Stimulated activated CD8-positive, alpha-beta memory T cell treated with anti-CD3 and anti-CD28 coated beads, Interleukin-12 subunit alpha, Interleukin-12 subunit beta, amount 100 ng/mL, for 4 hours (primary cell): ENCODE results near the gene DCLRE1A.
"Not testable (repeated sequence)": the region's sequence is repeated elsewhere in the genome, so short reads cannot be mapped to it uniquely, and the experiment has no call there.

Source experiments
- DNase-seq: peaks from one replicate; pipeline ENCODE4 v3.0.0-alpha.2; 2020; ENCODE audit warnings: low read depth

Gene DCLRE1A

DNA sequence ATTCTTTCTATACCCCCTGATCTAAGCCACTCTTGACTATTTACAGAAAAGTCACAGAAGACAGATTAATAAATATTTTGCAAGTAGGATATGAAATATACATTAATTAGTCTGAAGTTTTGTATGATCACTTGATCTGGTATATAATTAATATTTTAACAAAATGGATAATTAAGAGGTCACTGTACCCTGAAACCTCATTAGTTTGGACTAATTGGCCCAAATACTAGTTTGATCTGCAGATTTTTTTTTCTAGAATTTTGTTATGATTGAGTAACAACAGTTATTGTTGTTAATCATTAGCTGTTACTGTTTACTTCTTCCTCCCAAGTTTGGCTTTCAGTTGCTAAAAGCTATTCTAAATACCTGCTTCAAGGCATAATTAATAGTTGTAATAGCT, 3.3 kb upstream of the DCLRE1A start:
- DNase-seq: no peak

DNA sequence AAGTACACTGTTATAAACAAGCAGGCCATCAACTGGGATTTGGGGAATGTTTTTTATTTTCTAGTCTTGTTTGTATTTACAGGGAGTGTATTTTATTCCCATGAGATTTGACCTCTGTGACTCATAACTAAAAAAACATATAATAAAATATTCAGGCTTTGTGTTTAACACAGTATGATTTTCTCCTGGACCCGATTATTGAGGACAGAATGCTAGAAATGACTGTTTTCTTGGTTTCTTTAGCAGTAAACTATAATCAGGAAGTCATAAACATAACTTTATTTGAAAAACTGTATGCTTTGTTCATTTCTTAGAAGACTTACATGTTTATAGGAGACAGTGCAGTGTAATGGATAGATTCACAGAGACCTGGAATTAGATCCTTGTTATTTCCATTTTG, 2.7 kb upstream of the DCLRE1A start:
- DNase-seq: no peak

DNA sequence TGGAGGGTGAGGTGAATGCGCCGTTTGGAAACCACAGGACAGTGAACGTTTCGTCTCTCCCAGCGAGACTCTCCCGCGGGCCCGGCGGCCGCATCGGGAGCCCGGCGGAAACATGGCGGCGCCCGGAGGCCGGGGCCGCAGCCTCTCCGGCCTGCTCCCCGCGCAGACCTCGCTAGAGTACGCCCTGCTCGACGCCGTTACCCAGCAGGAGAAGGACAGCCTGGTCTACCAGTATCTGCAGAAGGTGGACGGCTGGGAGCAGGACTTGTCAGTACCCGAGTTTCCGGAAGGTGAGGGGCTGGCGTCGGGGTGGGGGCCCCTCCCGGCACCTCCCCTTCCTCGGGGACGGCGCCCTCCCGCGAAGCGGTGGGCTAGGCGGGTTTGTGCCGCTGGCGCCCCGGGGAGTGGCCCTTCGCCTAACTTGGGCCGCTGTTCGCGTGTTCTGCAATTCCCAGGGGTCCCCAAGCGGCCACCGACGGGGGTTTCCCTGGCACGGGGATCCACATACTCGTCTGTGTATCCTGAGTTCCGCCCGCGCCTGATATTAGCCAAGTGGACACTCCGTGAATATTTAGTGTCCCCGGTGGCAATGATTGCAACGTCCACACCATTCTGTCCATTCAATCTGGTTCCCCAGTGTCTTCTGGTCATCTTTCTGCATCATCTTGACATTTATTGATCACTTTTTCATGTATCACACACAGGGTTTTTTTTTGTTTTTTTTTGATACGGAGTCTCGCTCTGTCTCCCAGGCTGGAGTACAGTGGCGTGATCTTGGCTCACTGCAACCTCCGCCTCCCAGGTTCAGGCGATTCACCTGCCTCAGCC, 1.1 kb upstream of the DCLRE1A start:
- DNase-seq: peak; percentile 22

DNA sequence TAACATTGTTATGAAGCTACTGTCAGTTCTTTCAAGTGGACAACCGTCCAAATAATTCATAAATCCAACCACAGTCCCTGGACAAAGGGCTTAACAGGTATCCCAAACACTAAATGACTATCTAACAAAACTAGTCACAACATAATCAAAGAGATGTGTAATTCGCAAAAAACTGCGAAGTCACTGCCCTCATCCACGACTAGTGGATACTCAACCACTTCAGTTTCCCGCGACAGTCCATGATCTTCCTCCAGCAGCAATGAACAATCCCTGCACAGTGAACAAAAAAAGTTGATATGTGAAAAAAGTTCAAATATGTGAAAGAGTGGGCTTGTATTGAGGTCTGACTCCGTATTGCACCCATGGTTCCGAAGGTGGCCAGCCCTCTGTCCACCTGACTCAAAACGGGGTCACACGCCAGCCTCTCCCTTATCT, 287 bp downstream of the DCLRE1A start:
- no peak for DNase-seq

DNA sequence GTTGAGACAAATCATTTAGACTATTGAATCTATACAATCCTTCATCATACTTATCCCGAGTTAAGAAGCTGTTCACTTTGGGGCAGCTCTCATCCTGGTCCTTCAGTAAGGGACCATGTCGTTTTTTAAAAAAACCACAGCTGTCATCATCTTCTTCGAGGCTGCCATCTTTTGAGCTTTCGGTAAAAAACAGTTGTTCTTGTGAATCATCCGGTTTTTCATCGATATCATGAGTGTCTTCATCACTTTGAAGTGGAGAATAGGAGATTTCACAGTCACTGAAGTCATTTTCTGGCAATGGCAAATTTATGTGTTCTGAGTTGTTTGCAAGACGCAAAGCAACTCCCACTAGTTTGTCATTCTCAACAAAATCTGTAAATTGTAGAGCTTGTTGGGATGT, 3.9 kb downstream of the DCLRE1A start:
- no peak for DNase-seq

DNA sequence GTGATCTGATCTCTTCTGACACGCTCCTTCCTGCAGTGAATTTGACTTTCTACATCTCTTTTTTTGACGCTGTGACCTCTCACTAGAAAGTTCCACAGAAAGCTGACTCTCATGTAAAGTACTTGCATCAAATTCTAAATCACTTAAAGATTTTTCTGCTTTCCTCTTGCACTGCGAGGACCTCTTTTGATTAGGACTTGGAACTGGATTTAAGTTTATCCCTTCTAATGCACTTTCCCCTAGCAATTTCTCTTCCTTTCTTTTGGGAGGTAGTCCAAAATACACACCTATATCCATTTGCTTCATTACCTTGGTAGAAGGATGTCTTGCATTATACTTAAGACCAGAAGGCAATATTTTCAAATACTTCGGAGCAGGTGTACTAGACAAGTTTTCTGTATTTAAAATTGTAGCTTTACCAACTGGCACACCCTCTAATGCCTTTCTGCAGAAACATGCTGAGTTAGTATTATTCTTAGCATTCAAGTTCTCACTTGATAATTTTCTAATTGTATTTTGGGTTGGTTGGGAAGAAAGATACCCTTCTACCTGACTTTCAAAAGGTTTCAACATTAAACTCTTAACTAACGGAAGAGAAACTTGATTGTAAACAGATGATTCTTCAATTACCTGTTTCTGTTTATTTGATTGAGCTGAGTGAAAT, 4.6 kb downstream of the DCLRE1A start:
- no peak for DNase-seq

DNA sequence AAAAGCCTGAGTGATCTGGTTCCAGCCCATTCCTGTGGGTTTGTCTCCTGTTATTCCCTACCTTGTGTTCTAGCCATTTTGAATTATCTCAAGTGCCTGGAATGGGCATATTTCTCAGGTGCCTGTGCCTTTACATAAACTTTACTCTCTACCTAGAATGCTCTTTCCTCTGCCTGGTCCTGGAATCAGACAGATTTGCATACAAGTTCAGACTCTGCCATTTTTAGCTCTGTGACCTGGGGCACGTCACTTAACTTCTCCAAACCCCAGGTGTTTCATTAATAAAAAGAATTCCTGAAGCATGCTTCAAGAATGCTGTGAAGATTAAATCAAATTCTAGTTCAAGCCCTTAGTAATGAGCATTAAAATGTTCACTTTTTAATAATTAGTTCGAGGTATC, 7.8 kb downstream of the DCLRE1A start:
- no peak for DNase-seq

DNA sequence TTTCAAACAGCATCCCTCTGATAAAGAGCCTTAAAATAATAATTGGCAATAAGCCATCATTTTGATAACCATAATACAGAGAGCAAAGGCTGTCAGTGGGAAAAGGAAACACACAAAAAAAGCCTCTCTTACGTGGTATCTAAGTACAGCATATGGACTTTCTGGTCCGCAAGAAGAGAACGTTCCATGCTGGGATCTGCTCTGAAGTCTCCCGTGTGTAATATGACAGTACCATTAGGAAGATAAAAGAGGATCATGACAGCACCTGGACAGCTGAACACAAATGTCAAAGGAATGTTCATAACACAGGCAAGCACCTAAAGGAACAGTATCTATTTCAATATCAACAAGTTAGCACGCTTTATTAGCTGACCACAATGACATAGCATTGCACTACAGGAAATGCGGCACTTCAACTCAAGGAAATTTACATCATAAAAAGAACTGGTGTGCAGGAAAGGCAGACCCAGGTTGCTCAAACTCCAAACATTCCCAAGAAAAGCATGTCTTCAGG, 9.9 kb downstream of the DCLRE1A start:
- DNase-seq: no peak

DNA sequence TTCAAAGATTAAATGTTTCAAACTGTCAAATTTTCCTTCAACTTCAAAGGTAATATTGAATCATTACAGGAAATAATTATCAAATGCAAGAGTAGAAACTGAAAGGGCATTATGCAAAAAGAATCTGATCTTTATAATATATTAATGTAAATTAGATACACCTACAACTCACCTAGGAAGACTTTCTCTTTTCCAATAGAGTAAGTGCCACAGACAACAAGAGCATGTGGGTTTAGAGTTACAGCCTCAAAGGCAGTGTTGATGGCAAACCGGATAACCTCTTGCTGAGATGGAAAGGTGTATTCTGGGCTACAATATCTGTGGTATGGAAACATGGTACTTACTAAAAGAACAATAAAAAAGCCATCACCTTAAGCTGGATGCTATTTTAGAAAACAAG, 11.7 kb downstream of the DCLRE1A start:
- no peak for DNase-seq

DNA sequence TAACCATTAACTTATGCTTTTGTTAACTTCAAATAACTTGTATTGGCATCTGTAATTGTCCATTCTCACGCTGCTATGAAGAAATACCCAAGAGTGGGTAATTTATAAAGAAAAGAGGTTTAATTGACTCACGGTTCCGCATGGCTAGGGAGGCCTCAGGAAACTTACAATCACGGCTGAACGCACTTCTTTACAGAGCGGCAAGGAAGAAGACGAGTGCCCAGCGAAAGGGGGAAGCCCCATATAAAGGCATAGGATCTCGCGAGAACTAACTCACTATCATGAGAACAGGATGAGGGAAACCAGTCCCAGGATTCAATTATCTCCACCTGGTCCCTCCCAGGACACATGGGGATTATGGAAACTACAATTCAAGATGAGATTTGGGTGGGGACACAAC, 25.3 kb downstream of the DCLRE1A start:
- not testable (repeated sequence) for DNase-seq

DNA sequence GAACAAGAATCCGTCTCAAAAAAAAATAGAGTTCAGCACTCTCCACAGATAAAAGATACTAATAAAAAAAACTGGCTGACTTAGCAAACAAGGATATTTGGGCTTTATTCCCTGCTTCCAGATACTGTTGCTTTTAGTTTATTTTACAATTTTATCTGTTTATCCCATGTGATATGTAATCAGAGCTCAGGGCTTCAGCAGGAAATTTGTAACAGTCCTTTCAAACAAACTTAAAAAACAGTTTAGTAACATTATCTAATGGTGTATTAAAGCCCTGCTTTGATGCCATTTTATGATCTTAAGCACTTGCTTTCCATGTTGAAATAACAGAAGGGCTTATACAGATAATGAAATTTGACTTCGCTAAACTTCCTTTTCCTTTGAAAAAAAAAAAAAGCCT, 28.1 kb downstream of the DCLRE1A start:
- no peak for DNase-seq

DNA sequence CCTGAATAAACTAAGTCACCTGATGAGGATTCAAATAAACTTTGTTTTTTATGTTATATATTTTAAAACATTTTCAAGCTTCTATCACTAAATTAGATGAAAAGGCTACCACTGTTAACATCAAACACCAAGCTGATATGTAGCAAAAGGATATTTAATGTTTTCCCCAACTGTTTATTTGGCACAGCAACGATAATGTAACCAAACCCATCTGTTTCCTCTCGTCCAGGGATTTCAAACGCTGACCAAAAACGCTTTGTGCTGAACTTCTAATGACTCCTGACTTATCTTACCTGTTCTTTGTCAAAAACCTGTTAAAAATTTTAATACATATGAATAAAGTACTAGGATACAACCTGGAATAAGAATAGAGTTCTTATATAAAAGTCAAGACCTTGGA, 30.5 kb downstream of the DCLRE1A start:
- no peak for DNase-seq

DNA sequence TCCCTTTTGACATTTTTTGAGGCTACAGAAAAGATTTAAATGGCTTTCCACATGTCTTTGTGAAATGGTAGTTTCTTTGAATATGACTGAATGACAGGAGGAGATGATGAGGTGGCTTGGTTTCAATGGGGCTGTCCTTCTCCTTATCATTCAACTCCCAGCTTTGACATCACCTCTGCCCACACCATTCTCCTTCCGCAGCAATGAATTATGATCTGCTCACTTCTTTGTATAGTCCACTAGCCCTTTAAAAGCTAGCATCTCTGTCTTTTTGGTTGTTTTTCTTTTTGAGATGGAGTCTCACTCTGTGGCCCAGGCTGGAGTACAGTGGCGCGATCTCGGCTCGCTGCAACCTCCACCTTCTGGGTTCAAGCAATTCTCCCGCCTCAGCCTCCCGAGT, 31.7 kb downstream of the DCLRE1A start:
- DNase-seq: no peak

DNA sequence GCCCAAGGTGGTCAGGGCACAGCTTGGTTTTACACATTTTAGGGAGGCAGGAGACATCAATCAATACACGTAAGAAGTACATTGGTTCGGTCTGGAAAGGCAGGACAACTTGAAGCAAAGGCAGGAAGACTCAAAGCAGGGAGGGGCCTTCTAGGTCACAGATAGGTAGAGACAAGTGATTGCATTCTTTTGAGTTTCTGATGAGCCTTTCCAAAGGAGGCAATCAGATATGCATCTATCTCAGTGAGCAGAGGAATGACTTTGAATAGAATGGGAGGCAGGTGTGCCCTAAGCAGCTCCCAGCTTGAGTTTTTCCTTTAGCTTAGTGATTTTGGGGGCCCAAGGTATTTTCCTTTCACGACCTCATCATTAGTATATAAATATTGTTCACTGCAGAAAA, 32.6 kb downstream of the DCLRE1A start:
- DNase-seq: not testable (repeated sequence)

DNA sequence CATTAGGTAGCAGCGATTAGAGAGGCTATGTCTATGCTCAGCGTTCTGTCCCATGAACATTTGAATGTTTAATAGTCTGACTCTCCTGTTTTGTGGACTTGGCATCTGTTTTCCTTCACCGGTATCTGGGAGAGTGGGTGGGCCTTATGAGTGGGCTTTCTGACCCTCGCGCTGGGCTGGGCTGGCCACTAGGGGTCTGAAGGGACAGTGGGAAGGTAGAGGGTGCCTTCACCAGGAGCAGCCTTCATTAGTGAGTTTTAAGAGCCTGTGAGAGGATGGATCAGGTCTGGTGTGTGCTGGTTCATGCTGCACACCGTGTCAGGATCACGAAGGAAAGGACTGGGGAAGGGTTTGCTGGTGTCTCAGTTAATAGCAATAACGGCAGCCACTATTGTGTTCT, 33.4 kb downstream of the DCLRE1A start:
- no peak for DNase-seq

DNA sequence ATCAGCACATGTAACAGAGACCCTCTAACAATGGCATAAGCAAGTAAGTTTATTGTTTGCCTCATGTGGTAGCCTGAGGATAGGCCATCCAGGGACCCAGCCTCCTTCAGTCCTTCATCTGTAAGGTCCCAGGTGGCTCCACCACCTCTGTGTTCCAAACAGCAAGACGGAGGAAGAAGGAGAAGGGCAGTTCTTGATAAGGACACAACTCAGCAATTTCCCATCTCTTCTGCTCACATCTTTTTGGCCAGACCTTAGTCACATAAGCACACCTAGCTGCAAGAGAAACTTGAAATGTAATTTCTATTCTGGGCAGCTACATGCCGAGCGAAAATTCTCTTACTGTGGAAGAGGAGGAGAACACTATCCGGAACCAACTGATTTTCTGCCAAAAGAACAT, 33.9 kb downstream of the DCLRE1A start:
- no peak for DNase-seq

DNA sequence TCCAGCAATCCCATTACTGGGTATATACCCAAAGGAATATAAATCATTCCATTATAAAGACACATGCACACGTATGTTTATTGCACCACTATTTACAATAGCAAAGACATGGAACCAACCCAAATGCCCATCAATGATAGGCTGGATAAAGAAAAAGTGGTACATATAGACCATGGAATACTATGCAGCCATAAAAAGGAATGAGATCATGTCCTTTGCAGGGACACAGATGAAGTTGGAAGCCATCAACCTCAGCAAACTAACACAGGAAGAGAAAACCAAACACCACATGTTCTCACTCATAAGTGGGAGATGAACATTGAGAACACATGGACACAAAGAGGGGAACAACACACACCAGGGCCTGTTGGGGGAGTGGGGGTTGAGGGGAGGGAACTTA, 39.2 kb downstream of the DCLRE1A start:
- DNase-seq: not testable (repeated sequence)

DNA sequence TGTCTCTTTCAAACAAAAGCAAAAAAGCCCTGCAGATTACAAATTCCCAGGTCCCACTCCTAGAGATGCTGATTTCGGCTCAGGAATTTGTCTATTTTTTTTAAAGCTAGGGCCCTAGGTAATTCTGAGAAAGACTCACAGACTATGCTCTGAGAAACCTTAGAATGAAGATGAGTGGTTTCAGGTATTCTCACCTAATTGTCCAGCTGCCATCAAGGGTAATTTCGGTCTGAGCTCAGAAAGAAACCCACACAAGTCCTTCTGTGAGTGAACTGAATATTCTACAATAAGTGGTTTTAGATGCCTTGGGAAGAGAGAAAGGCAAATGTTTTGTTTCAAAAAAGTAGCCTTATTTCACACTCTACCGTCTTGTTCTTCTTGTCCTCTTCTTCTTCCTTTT, 45.7 kb downstream of the DCLRE1A start:
- DNase-seq: no peak

DNA sequence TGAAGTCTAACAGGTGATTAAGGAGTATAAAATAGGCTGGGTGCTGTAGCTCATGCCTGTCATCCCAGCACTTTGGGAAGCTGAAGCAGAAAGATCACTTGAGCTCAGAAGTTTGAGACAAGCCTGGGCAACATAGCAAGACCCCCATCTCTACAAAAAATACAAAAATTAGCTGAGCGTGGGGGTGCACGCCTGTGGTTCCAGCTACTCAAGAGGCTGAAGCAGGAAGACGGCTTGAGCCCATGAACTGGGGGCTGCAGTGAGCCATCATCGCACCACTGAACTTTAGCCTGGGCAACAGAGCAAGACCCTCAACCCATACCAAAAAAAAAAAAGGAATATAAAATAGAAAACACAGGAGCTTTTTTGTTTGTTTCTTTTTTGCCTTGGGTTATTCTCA, 47.4 kb downstream of the DCLRE1A start:
- no peak for DNase-seq

DNA sequence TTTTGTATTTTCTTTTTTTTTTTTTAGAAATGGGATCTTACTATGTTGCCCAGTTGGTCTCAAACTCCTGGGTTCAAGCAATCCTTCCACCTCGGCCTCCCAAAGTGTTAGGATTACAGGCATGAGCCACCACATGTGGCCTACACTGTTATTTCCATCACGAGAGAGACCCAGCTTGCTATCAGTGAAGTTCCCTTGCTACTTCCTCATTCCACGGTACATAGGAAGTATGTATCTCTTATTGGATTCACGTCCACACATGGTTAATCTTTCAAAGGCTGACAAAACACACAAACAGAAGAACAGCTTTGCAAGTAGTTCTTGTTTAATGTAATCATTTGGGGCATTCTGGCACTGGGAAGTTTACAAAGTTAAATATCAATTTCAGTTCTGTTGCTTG, 50.9 kb downstream of the DCLRE1A start:
- no peak for DNase-seq

DNA sequence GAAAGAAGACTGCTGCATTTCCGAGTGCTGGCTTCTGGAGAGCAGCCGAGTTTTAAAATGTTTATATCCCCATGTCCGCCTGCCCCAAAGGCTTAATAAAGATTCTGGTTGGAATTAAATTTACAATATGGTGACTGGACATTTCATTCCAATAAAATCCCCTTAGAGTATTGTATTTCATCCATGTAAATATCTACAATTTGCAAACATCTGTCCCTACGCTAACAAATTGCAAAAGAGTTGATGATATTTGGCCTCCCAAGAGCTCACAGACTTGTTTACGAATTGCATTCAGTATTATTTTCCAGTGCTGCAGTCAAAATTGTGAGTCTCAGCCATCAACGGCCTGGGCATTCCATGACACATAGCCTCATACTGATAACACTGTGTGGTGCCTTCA, 52.3 kb downstream of the DCLRE1A start:
- DNase-seq: no peak

DNA sequence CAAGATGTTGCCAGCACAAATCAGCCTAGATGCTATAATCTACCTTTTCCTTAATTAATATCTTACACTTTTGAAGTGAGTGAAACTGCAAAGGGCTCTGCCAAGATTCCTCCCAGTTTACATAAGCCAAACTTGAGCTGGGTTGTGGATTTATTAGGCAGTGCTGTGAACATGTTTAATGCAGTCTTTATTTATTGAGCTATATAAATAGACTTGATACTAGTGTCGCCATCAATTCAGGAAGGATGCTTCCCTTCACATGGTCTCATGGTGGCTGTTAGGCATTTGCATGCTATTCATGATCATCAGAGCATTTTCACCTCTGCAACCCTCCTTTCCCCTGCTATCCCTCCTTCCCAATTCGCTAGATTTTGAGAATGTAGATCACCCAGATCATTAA, 62.2 kb downstream of the DCLRE1A start:
- DNase-seq: no peak

DNA sequence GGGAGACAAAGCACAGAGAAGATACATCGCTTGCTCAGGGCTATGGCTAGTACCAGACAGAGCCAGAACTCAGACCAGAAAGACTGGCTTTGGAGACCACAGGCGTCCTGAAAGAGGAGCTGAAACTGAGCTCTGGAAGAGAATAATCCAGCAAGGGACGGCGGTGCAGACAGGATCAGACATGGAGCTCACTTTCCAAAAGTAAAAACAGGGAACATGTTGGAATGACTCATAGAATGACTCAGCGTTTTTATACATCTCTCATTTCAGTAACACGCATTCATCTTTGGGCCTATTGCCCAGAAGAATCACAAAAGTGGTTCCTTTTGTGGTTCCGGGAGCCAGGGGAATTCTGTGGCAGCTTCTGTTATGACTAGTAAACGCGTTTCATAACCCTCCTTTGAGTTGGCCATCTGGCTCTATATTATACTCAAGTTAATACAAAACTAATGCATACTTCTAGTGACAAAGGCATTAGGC, 65.2 kb downstream of the DCLRE1A start:
- no peak for DNase-seq
